Sigmoid colon (tissue), 4 donors: ENCODE data around the gene GBA2.

Source experiments
- EP300 ChIP-seq, 4 donors: sonication (generic); formaldehyde crosslinking; IDR thresholded peaks; one replicate each; pipeline ENCODE4 v1.6.1; 2017; ENCODE audit warnings: antibody characterized with exemption in 4 of 4
- POLR2A ChIP-seq, 2 donors: fragments of 450-650 bp; IDR thresholded peaks; one replicate each; pipeline ENCODE4 v1.6.1; 2016; ENCODE audit warnings: antibody characterized with exemption in 2 of 2, mild to moderate bottlenecking in 2 of 2, moderate library complexity in 2 of 2
- TF ChIP-seq, protein P1 (sequence below), 4 experiments: fragments of 450-650 bp in 3 of 4; fragments of 200-600 bp in 1 of 4; IDR thresholded peaks; one replicate each; pipeline ENCODE4 v1.5.1; 2016 to 2019; ENCODE audit warnings: antibody characterized with exemption in 4 of 4, mild to moderate bottlenecking in 3 of 4, moderate library complexity in 2 of 4

DNA sequence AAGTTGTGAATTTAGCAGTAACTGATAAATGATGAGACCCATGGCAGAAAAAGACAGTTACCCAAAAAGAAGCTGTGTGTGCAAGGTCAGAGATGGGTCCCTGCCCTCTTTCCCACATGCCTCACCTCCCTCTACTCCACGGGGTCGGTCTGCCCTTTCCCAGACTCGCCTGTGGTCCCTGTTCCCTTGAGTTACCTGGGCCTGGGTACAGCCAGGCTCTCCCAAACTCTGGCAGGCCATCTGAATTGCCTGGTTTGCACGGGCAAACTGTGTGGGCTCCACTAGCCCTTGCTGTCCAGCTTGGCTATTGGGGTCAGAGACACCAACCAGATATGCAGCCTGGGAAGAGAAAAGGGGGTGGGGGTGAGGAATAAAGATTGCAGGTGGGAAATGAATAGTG lies 40.9 kb downstream of the GBA2 start:
- TF ChIP-seq, protein P1, sequence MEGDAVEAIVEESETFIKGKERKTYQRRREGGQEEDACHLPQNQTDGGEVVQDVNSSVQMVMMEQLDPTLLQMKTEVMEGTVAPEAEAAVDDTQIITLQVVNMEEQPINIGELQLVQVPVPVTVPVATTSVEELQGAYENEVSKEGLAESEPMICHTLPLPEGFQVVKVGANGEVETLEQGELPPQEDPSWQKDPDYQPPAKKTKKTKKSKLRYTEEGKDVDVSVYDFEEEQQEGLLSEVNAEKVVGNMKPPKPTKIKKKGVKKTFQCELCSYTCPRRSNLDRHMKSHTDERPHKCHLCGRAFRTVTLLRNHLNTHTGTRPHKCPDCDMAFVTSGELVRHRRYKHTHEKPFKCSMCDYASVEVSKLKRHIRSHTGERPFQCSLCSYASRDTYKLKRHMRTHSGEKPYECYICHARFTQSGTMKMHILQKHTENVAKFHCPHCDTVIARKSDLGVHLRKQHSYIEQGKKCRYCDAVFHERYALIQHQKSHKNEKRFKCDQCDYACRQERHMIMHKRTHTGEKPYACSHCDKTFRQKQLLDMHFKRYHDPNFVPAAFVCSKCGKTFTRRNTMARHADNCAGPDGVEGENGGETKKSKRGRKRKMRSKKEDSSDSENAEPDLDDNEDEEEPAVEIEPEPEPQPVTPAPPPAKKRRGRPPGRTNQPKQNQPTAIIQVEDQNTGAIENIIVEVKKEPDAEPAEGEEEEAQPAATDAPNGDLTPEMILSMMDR (IDR thresholded peaks at IDR 0.05), result no peak
- TF ChIP-seq POLR2A (IDR thresholded peaks at IDR 0.05) (no peak), EP300 (IDR thresholded peaks at IDR 0.05) (no peak)
